CD4-positive, alpha-beta T cell treated with Interleukin-15 for 4 hours (primary cell): ENCODE data around the gene HOXB6.

ENCODE experiments used
- DNase-seq: peaks from one replicate; pipeline ENCODE4 v3.0.0-alpha.2; 2020; ENCODE audit warnings: low spot score

HOXB6 gene

GRCh38 chr17:48578616-48579470 lies 25.9 kb downstream of the HOXB6 start:
- no peak for DNase-seq

GRCh38 chr17:48577946-48578615 lies 26.7 kb downstream of the HOXB6 start, which contains the start of gene HOXB4:
TSS of gene HOXB4 (minus strand) at chr17:48578350. CDS start at chr17:48578319, 31 bp downstream.
- peak; percentile 67 for DNase-seq

- DNase-seq, result no peak
Measured at GRCh38 chr17:48577330-48577945, 27.3 kb downstream of the HOXB6 start.

- no peak for DNase-seq
Measured at GRCh38 chr17:48576479-48577309, 28.1 kb downstream of the HOXB6 start.

- no peak for DNase-seq
Measured at GRCh38 chr17:48575673-48576478, 28.9 kb downstream of the HOXB6 start.

GRCh38 chr17:48575066-48575582 lies 29.7 kb downstream of the HOXB6 start:
- no peak for DNase-seq

- DNase-seq, result no peak
Measured at GRCh38 chr17:48574505-48575065, 30.2 kb downstream of the HOXB6 start.

- DNase-seq, result no peak
Measured at GRCh38 chr17:48571826-48572417, 32.9 kb downstream of the HOXB6 start.

GRCh38 chr17:48571024-48571818 lies 33.6 kb downstream of the HOXB6 start:
- no peak for DNase-seq

- DNase-seq, result no peak
Measured at GRCh38 chr17:48570325-48571023, 34.3 kb downstream of the HOXB6 start.

GRCh38 chr17:48569674-48570324 lies 35.0 kb downstream of the HOXB6 start:
- DNase-seq, result no peak

- no peak for DNase-seq
Measured at GRCh38 chr17:48569240-48569582, 35.6 kb downstream of the HOXB6 start.

GRCh38 chr17:48568499-48569239 lies 36.1 kb downstream of the HOXB6 start:
- no peak for DNase-seq

- no peak for DNase-seq
Measured at GRCh38 chr17:48567646-48568354, 37.0 kb downstream of the HOXB6 start.

- DNase-seq, result no peak
Measured at GRCh38 chr17:48567209-48567608, 37.6 kb downstream of the HOXB6 start.

- no peak for DNase-seq
Measured at GRCh38 chr17:48566717-48567116, 38.1 kb downstream of the HOXB6 start.
